GM19452 (cell line): ENCODE data around the gene VWF.

Experiments used
- ATAC-seq: cut with Tn5 transposase; IDR thresholded peaks from one replicate; pipeline ENCODE4 v1.9.1; 2021; ENCODE audit not compliant: unreplicated experiment

The VWF gene

GRCh38 chr12:5964913-5965900 lies 159.3 kb downstream of the VWF start:
- ATAC-seq, result no peak

- ATAC-seq, result no peak
Measured at GRCh38 chr12:5963515-5963914, 161.0 kb downstream of the VWF start.

- no peak for ATAC-seq
Measured at GRCh38 chr12:5960783-5961182, 163.7 kb downstream of the VWF start.

GRCh38 chr12:5956987-5957386 lies 167.5 kb downstream of the VWF start:
- ATAC-seq, result no peak

- ATAC-seq, result no peak
Measured at GRCh38 chr12:5954661-5955060, 169.8 kb downstream of the VWF start.

GRCh38 chr12:5953835-5954586 lies 170.5 kb downstream of the VWF start:
- no peak for ATAC-seq

GRCh38 chr12:5952031-5952430 lies 172.4 kb downstream of the VWF start:
- ATAC-seq, result no peak

- ATAC-seq, result no peak
Measured at GRCh38 chr12:5948696-5949095, 175.8 kb downstream of the VWF start.

- ATAC-seq, result no peak
Measured at GRCh38 chr12:5947006-5947405, 177.5 kb downstream of the VWF start.

- no peak for ATAC-seq
Measured at GRCh38 chr12:5946388-5946787, 178.1 kb downstream of the VWF start.

GRCh38 chr12:5945071-5946008 lies 179.1 kb downstream of the VWF start, which contains the start of gene ANO2:
TSS of gene ANO2 (minus strand) at chr12:5945259. CDS start at chr12:5945217, 42 bp downstream.
- no peak for ATAC-seq

- ATAC-seq, result no peak
Measured at GRCh38 chr12:5944688-5945070, 179.8 kb downstream of the VWF start.

GRCh38 chr12:5944053-5944452 lies 180.4 kb downstream of the VWF start:
- no peak for ATAC-seq

GRCh38 chr12:5941907-5942306 lies 182.6 kb downstream of the VWF start:
- no peak for ATAC-seq

- no peak for ATAC-seq
Measured at GRCh38 chr12:5927732-5928516, 196.5 kb downstream of the VWF start.

- no peak for ATAC-seq
Measured at GRCh38 chr12:5925646-5926045, 198.8 kb downstream of the VWF start.

GRCh38 chr12:5924342-5924741 lies 200.1 kb downstream of the VWF start:
- no peak for ATAC-seq

GRCh38 chr12:5923751-5924150 lies 200.7 kb downstream of the VWF start:
- no peak for ATAC-seq

GRCh38 chr12:5923043-5923605 lies 201.3 kb downstream of the VWF start:
- no peak for ATAC-seq
